ENCODE results near the gene CCDC74A.
A peak's percentile ranks its signal among the peaks of the same experiment; 100 is the strongest.
"Not testable (repeated sequence)": the region's sequence is repeated elsewhere in the genome, so short reads cannot be mapped to it uniquely, and the experiment has no call there.

Gene CCDC74A

GRCh38 chr2:131527131-131528001 is at the start of gene CCDC74A:
Gene CCDC74A (plus strand): TSS chr2:131527888. CDS start chr2:131527971, 83 bp downstream.
- not testable (repeated sequence) for DNase-seq (ENCODE audit: low spot score); FAIRE-seq

GRCh38 chr2:131478074-131478849 is 49.4 kb upstream of the CCDC74A start:
- FAIRE-seq; DNase-seq (ENCODE audit: low spot score): not testable (repeated sequence)

GRCh38 chr2:131478850-131479461 is 48.7 kb upstream of the CCDC74A start:
- DNase-seq (ENCODE audit: low spot score) = not testable (repeated sequence)
- peak; percentile 66 for FAIRE-seq

- not testable (repeated sequence) for DNase-seq (ENCODE audit: low spot score); FAIRE-seq
Measured at GRCh38 chr2:131480351-131480750, 47.3 kb upstream of the CCDC74A start.

- FAIRE-seq; DNase-seq (ENCODE audit: low spot score): not testable (repeated sequence)
Measured at GRCh38 chr2:131482506-131483155, 45.1 kb upstream of the CCDC74A start.

GRCh38 chr2:131483981-131484820 is 43.5 kb upstream of the CCDC74A start:
- DNase-seq (ENCODE audit: low spot score) = not testable (repeated sequence)
- FAIRE-seq = peak; percentile 62

GRCh38 chr2:131484906-131485460 is 42.7 kb upstream of the CCDC74A start:
- not testable (repeated sequence) for DNase-seq (ENCODE audit: low spot score); FAIRE-seq

- not testable (repeated sequence) for DNase-seq (ENCODE audit: low spot score); FAIRE-seq
Measured at GRCh38 chr2:131486201-131486902, 41.3 kb upstream of the CCDC74A start.

- DNase-seq (ENCODE audit: low spot score) = no peak
- FAIRE-seq = no peak
Measured at GRCh38 chr2:131488306-131489205, 39.1 kb upstream of the CCDC74A start.

- FAIRE-seq; DNase-seq (ENCODE audit: low spot score): not testable (repeated sequence)
Measured at GRCh38 chr2:131490616-131491468, 36.8 kb upstream of the CCDC74A start.

- FAIRE-seq = peak; percentile 96
Measured at GRCh38 chr2:131491469-131491836, 36.2 kb upstream of the CCDC74A start.

GRCh38 chr2:131492015-131492417 is 35.7 kb upstream of the CCDC74A start, which contains the start of gene MZT2A:
Gene MZT2A (minus strand): TSS chr2:131492397. CDS start chr2:131492376, 21 bp downstream.
- not testable (repeated sequence) for DNase-seq (ENCODE audit: low spot score); FAIRE-seq

More at GRCh38 chr2:131491469-131491836, 36.2 kb upstream of the CCDC74A start:
- not testable (repeated sequence) for DNase-seq (ENCODE audit: low spot score)

GRCh38 chr2:131492418-131493198 is 35.1 kb upstream of the CCDC74A start:
- DNase-seq (ENCODE audit: low spot score) (peak; percentile 98), FAIRE-seq (peak; percentile 84)

GRCh38 chr2:131493199-131493968 is 34.3 kb upstream of the CCDC74A start:
- FAIRE-seq = no peak
- no peak for DNase-seq (ENCODE audit: low spot score)

- not testable (repeated sequence) for FAIRE-seq; DNase-seq (ENCODE audit: low spot score)
Measured at GRCh38 chr2:131495506-131495905, 32.2 kb upstream of the CCDC74A start.
